Measurements from ENCODE around the gene MOGAT3. TPM values are rescaled to one million over a fixed set of nuclear protein-coding genes. Genes with fewer than 3 reads are reported as not detected.

Gene MOGAT3
- total RNA-seq, 1 experiment from 2014 or later, result 0.81 TPM

DNA sequence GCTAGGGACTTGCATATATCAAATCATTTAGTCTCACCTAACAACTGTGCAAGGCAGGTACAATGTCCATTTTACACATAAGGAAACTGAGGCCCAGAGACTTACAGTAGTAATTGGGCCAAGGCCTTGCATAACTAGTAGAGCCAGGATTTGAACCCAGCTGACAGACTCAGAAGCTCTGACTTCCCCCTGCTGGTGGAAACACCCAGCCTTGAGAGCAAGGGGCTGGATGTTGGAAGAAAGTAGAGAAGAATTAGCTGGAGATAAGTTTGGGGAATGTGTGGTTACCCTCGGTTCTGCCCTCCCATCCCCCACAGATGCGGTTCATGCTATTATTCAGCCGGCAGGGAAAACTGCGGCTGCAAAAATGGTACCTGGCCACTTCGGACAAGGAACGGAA lies 44.6 kb downstream of the MOGAT3 start (continued):
- TF ChIP-seq, protein P1, sequence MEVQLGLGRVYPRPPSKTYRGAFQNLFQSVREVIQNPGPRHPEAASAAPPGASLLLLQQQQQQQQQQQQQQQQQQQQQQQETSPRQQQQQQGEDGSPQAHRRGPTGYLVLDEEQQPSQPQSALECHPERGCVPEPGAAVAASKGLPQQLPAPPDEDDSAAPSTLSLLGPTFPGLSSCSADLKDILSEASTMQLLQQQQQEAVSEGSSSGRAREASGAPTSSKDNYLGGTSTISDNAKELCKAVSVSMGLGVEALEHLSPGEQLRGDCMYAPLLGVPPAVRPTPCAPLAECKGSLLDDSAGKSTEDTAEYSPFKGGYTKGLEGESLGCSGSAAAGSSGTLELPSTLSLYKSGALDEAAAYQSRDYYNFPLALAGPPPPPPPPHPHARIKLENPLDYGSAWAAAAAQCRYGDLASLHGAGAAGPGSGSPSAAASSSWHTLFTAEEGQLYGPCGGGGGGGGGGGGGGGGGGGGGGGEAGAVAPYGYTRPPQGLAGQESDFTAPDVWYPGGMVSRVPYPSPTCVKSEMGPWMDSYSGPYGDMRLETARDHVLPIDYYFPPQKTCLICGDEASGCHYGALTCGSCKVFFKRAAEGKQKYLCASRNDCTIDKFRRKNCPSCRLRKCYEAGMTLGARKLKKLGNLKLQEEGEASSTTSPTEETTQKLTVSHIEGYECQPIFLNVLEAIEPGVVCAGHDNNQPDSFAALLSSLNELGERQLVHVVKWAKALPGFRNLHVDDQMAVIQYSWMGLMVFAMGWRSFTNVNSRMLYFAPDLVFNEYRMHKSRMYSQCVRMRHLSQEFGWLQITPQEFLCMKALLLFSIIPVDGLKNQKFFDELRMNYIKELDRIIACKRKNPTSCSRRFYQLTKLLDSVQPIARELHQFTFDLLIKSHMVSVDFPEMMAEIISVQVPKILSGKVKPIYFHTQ (CRISPR knock-in tag; IDR thresholded peaks at IDR 0.05), result no peak
- no peak for TF ChIP-seq MXD4 (CRISPR knock-in tag; IDR thresholded peaks at IDR 0.05; ENCODE audit: borderline replicate concordance)

DNA sequence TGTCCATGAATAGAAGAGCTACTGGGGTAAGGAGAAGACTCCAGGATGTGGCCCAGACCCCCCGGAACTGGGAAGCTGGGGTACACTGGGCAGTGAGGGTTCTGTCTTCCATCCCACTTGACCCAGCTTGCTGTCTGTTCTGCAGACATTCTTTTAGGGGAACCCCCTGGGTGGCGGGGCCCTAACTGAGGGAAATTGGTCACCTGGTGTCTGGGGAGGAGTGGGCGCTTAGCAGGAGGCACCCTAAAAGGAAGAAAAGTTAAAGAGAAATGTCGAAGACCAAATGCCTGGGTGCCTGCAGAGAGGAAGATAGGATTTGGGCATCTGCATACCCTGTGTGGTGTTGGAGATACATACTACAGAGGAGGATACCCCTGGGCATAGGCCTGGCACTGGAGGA lies 45.5 kb downstream of the MOGAT3 start:
- TF ChIP-seq, protein P2, sequence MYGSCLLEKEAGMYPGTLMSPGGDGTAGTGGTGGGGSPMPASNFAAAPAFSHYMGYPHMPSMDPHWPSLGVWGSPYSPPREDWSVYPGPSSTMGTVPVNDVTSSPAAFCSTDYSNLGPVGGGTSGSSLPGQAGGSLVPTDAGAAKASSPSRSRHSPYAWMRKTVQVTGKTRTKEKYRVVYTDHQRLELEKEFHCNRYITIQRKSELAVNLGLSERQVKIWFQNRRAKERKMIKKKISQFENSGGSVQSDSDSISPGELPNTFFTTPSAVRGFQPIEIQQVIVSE (CRISPR knock-in tag; IDR thresholded peaks at IDR 0.05; ENCODE audit: borderline replicate concordance), result no peak
- TF ChIP-seq, protein P3, sequence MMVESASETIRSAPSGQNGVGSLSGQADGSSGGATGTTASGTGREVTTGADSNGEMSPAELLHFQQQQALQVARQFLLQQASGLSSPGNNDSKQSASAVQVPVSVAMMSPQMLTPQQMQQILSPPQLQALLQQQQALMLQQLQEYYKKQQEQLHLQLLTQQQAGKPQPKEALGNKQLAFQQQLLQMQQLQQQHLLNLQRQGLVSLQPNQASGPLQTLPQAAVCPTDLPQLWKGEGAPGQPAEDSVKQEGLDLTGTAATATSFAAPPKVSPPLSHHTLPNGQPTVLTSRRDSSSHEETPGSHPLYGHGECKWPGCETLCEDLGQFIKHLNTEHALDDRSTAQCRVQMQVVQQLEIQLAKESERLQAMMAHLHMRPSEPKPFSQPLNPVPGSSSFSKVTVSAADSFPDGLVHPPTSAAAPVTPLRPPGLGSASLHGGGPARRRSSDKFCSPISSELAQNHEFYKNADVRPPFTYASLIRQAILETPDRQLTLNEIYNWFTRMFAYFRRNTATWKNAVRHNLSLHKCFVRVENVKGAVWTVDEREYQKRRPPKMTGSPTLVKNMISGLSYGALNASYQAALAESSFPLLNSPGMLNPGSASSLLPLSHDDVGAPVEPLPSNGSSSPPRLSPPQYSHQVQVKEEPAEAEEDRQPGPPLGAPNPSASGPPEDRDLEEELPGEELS (CRISPR knock-in tag; IDR thresholded peaks at IDR 0.05), result no peak
- TF ChIP-seq TEAD4 (CRISPR knock-in tag; IDR thresholded peaks at IDR 0.05), result no peak
- POLR2A ChIA-PET, result no interaction called here
- H3K4me1 Mint-ChIP-seq, result peaks cover 38% of the 10 kb centered on the region
- H3K9me3 Mint-ChIP-seq, result 0 out of 2 replicates have a peak, but pooled peaks cover 3% of the 10 kb centered on the region
- H3K27me3 Mint-ChIP-seq (ENCODE audit: low read depth), result peaks cover 18% of the 10 kb centered on the region
- CTCF ChIA-PET, result interaction anchor here (0.6 to 6.9 kb wide), 6 partner anchors 11 to 127 kb away, joined by 4 to 109 read pairs (median 20); no protein-coding TSS in a partner anchor
- peak overlapping the region; percentile 36; the same call in 1 of the 2 replicates for H3K27ac Mint-ChIP-seq
- ATAC-seq, result no peak
- H3K4me3 Mint-ChIP-seq, result peak overlapping the region; percentile 80
- H3K36me3 Mint-ChIP-seq, result peaks cover 5% of the 10 kb centered on the region; the same call in 1 of the 2 replicates
- DNase-seq (ENCODE audit: low spot score), result no peak

DNA sequence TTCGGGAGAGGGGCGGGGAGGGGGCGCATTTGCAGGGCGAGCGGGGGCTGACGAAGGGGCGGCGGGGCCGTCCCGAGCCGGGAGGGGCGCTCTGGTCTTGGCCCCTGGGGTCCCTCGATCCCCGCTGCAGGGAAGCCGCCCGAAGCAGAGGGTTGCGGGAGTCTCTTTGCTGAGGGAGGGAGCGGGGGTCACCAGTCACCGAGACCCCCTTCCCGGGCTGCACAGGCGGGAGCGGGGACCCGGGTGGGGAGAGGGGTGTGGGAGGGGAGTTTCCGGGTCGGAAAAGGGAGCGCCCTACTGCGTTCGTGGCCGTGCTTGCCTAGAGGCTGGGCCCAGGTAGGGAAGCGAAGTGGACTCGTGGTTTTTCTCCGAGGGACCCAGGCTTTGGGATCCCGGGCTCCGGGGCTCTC lies 46.1 kb downstream of the MOGAT3 start:
- no peak overlapping the region for H3K27ac Mint-ChIP-seq
- peak overlapping the region; percentile 80 for H3K4me3 Mint-ChIP-seq
- 0 out of 2 replicates have a peak, but pooled peaks cover 3% of the 10 kb centered on the region for H3K9me3 Mint-ChIP-seq
- ATAC-seq (peak; percentile 8), DNase-seq (ENCODE audit: low spot score) (peak; percentile 38)
- POLR2A ChIA-PET, result interaction anchor here (1.0 kb wide), 1 partner anchor 22 kb away, joined by 3 read pairs; no protein-coding TSS in a partner anchor
- TF ChIP-seq GABPB1 (CRISPR knock-in tag; IDR thresholded peaks at IDR 0.05), result no peak
- no peak; the same call in 1 of the 2 replicates for TF ChIP-seq MYBL2 (CRISPR knock-in tag; IDR thresholded peaks at IDR 0.05)
- TF ChIP-seq OVOL2 (CRISPR knock-in tag; IDR thresholded peaks at IDR 0.05; ENCODE audit: borderline replicate concordance), result no peak
- no peak for TF ChIP-seq RORB (CRISPR knock-in tag; IDR thresholded peaks at IDR 0.05)
- TF ChIP-seq NR1H2 (CRISPR knock-in tag; IDR thresholded peaks at IDR 0.05), result no peak
- TF ChIP-seq TCF7 (CRISPR knock-in tag; IDR thresholded peaks at IDR 0.05; ENCODE audit: low read depth), result 0 out of 2 replicates have a peak, but pooled peaks have one; percentile 14
- H3K4me1 Mint-ChIP-seq, result peaks cover 32% of the 10 kb centered on the region
- CTCF ChIA-PET, result interaction anchor here (0.6 to 6.9 kb wide), 9 partner anchors 10 to 128 kb away, joined by 3 to 109 read pairs (median 17); partner anchors contain the start of genes PLOD3 and ZNHIT1
- peaks cover 18% of the 10 kb centered on the region for H3K27me3 Mint-ChIP-seq (ENCODE audit: low read depth)
- peaks cover 5% of the 10 kb centered on the region; the same call in 1 of the 2 replicates for H3K36me3 Mint-ChIP-seq

DNA sequence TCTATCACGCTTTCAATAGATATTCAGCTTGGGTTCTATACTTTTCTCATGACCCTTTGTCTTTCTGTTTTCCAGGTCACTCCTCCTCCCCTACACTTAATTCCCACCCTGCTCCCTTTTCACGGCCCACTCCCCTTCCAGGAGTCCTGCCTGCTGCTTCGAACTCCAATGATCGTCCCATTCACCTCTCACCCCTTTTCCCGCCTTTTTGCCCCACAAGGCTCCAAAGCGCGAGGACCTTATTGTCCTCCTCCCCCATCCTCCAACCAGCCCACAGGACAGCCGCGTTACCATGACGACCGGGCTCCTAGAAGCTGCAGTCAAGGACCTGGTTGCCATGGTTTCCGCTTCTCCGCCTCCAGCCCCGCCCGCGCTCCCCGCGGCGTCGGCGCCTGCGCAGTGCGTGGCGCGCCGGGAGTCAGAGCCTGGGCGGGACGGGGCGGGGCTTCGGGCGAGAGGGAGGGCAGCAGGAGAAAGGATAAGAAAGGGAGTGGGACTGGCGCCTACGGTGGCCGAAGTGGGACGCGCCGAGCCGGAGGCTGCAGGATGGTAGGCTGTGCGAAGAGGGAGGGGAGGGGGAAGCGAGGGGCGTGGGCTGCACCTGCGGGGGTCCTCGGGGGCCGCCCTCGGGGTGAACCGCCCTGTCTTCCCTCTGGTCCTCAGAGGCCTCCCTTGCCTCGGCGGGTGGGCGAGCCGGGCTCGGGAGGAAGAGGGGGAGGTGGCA lies 46.7 kb downstream of the MOGAT3 start, which contains the start of gene AP1S1:
AP1S1 (plus strand) TSS at position 508 of the 724 bp plus-strand sequence; CDS start at position 547, 39 bp downstream.
- peak within 1 kb of the TSS; percentile 80 for H3K4me3 Mint-ChIP-seq
- peak; percentile 91 for ATAC-seq
- peak; percentile 98 for DNase-seq (ENCODE audit: low spot score)
- peaks cover 2% of the 10 kb centered on the region; the same call in 1 of the 2 replicates for H3K36me3 Mint-ChIP-seq
- H3K4me1 Mint-ChIP-seq, result peaks cover 28% of the 10 kb centered on the region
- ChIA-PET CTCF (interaction anchor here (0.5 to 3.1 kb wide), 6 partner anchors 10 to 80 kb away, joined by 3 to 27 read pairs (median 4); partner anchors contain the start of genes PLOD3 and ZNHIT1), POLR2A (interaction anchor here (1.0 kb wide), 1 partner anchor 22 kb away, joined by 3 read pairs; no protein-coding TSS in a partner anchor)
- H3K9me3 Mint-ChIP-seq, result 0 out of 2 replicates have a peak, but pooled peaks cover 3% of the 10 kb centered on the region
- H3K27me3 Mint-ChIP-seq (ENCODE audit: low read depth), result peaks cover 18% of the 10 kb centered on the region
- H3K27ac Mint-ChIP-seq, result peak within 1 kb of the TSS; percentile 37; the same call in 1 of the 2 replicates
- TF ChIP-seq TP53 (CRISPR knock-in tag; IDR thresholded peaks at IDR 0.05) (peak; percentile 93), ETV6 (CRISPR knock-in tag; IDR thresholded peaks at IDR 0.05) (peak; percentile 95), TEAD4 (CRISPR knock-in tag; IDR thresholded peaks at IDR 0.05) (peak; percentile 30; the same call in 1 of the 2 replicates), NR1H2 (CRISPR knock-in tag; IDR thresholded peaks at IDR 0.05) (no peak), MXD4 (CRISPR knock-in tag; IDR thresholded peaks at IDR 0.05; ENCODE audit: borderline replicate concordance) (no peak), FOXP1 (CRISPR knock-in tag; IDR thresholded peaks at IDR 0.05; ENCODE audit: borderline replicate concordance) (peak; percentile 91), SP1 (CRISPR knock-in tag; conservative IDR thresholded peaks at IDR 0.05) (peak; percentile 91)
- TF ChIP-seq, protein P4, sequence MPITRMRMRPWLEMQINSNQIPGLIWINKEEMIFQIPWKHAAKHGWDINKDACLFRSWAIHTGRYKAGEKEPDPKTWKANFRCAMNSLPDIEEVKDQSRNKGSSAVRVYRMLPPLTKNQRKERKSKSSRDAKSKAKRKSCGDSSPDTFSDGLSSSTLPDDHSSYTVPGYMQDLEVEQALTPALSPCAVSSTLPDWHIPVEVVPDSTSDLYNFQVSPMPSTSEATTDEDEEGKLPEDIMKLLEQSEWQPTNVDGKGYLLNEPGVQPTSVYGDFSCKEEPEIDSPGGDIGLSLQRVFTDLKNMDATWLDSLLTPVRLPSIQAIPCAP (CRISPR knock-in tag; IDR thresholded peaks at IDR 0.05), result peak; percentile 94
- TF ChIP-seq, protein P2 (CRISPR knock-in tag; IDR thresholded peaks at IDR 0.05; ENCODE audit: borderline replicate concordance), result no peak
- TF ChIP-seq, protein P5, sequence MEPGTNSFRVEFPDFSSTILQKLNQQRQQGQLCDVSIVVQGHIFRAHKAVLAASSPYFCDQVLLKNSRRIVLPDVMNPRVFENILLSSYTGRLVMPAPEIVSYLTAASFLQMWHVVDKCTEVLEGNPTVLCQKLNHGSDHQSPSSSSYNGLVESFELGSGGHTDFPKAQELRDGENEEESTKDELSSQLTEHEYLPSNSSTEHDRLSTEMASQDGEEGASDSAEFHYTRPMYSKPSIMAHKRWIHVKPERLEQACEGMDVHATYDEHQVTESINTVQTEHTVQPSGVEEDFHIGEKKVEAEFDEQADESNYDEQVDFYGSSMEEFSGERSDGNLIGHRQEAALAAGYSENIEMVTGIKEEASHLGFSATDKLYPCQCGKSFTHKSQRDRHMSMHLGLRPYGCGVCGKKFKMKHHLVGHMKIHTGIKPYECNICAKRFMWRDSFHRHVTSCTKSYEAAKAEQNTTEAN (CRISPR knock-in tag; IDR thresholded peaks at IDR 0.05), result peak; percentile 76
